Measurements from ENCODE around the gene DOCK4.
A peak's percentile ranks its signal among the peaks of the same experiment; 100 is the strongest.

DOCK4 gene

GRCh38 chr7:111730476-111731300, 475.5 kb downstream of the DOCK4 start:
- TF ChIP-seq FOXM1 (IDR thresholded peaks at IDR 0.05; ENCODE audit: borderline replicate concordance, low read depth) (no peak), RAD21 (IDR thresholded peaks at IDR 0.05; ENCODE audit: low read depth) (peak; percentile 79), TCF12 (IDR thresholded peaks at IDR 0.05; ENCODE audit: low read depth) (no peak)

GRCh38 chr7:111730057-111730456, 476.1 kb downstream of the DOCK4 start:
- TF ChIP-seq YY1 (IDR thresholded peaks at IDR 0.05; ENCODE audit: low read depth) (no peak), EGR1 (IDR thresholded peaks at IDR 0.05) (no peak), CREB1 (IDR thresholded peaks at IDR 0.05; ENCODE audit: low read depth) (no peak), EP300 (IDR thresholded peaks at IDR 0.05; ENCODE audit: borderline replicate concordance) (no peak), TCF12 (IDR thresholded peaks at IDR 0.05; ENCODE audit: low read depth) (no peak), FOXM1 (IDR thresholded peaks at IDR 0.05; ENCODE audit: borderline replicate concordance, low read depth) (no peak), RAD21 (IDR thresholded peaks at IDR 0.05; ENCODE audit: low read depth) (no peak), MAX (IDR thresholded peaks at IDR 0.05) (no peak), ZBTB7A (IDR thresholded peaks at IDR 0.05; ENCODE audit: low read depth) (no peak), REST (IDR thresholded peaks at IDR 0.05; ENCODE audit: low read depth) (no peak), TEAD4 (IDR thresholded peaks at IDR 0.05) (no peak)

GRCh38 chr7:111729483-111729882, 476.7 kb downstream of the DOCK4 start:
- TF ChIP-seq USF1 (IDR thresholded peaks at IDR 0.05) (no peak), MAX (IDR thresholded peaks at IDR 0.05) (no peak), FOXM1 (IDR thresholded peaks at IDR 0.05; ENCODE audit: borderline replicate concordance, low read depth) (no peak), YY1 (IDR thresholded peaks at IDR 0.05; ENCODE audit: low read depth) (no peak), TEAD4 (IDR thresholded peaks at IDR 0.05) (no peak), REST (IDR thresholded peaks at IDR 0.05; ENCODE audit: low read depth) (no peak), RAD21 (IDR thresholded peaks at IDR 0.05; ENCODE audit: low read depth) (no peak), TCF12 (IDR thresholded peaks at IDR 0.05; ENCODE audit: low read depth) (no peak), EGR1 (IDR thresholded peaks at IDR 0.05) (no peak), TAF1 (IDR thresholded peaks at IDR 0.05; ENCODE audit: low read depth) (no peak), NFIC (IDR thresholded peaks at IDR 0.05) (no peak), CREB1 (IDR thresholded peaks at IDR 0.05; ENCODE audit: low read depth) (no peak), EP300 (IDR thresholded peaks at IDR 0.05; ENCODE audit: borderline replicate concordance) (no peak), CEBPB (IDR thresholded peaks at IDR 0.05) (no peak), ZBTB7A (IDR thresholded peaks at IDR 0.05; ENCODE audit: low read depth) (no peak)

- TF ChIP-seq CREB1 (IDR thresholded peaks at IDR 0.05; ENCODE audit: low read depth) (no peak), YY1 (IDR thresholded peaks at IDR 0.05; ENCODE audit: low read depth) (no peak), ZBTB7A (IDR thresholded peaks at IDR 0.05; ENCODE audit: low read depth) (no peak), REST (IDR thresholded peaks at IDR 0.05; ENCODE audit: low read depth) (no peak), TAF1 (IDR thresholded peaks at IDR 0.05; ENCODE audit: low read depth) (no peak), MAX (IDR thresholded peaks at IDR 0.05) (no peak), USF1 (IDR thresholded peaks at IDR 0.05) (no peak), CEBPB (IDR thresholded peaks at IDR 0.05) (no peak)
These were observed 477.6 kb downstream of the DOCK4 start for GRCh38 chr7:111728635-111728995.
